Measurements from ENCODE around the gene SLC44A3. TPM values are rescaled to one million over a fixed set of nuclear protein-coding genes. Genes with fewer than 3 reads are reported as not detected.

SLC44A3 gene
- total and polyA plus RNA-seq, 2 experiments from 2014 or later = 2.9 to 4.5 TPM

DNA sequence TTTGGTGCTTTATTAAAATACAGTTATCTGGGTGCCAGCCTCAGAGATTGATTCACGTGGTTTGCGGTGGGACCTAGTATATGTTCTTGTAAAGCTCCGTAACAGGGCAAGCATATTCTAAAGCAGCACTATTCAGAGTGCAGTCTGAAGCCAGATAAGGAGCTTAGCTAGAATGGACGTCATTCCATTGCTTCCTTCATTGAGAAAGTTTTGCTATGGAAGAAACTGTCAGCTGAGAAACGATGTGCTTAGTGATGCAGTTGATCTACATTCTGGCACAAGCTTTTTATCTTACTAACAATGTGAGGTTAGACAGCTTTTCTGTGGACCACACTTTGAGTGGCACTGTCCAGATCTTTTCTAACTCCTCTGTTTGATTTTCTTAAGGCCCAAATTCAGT, 26.2 kb downstream of the SLC44A3 start (continued):
- TF ChIP-seq, protein P1, sequence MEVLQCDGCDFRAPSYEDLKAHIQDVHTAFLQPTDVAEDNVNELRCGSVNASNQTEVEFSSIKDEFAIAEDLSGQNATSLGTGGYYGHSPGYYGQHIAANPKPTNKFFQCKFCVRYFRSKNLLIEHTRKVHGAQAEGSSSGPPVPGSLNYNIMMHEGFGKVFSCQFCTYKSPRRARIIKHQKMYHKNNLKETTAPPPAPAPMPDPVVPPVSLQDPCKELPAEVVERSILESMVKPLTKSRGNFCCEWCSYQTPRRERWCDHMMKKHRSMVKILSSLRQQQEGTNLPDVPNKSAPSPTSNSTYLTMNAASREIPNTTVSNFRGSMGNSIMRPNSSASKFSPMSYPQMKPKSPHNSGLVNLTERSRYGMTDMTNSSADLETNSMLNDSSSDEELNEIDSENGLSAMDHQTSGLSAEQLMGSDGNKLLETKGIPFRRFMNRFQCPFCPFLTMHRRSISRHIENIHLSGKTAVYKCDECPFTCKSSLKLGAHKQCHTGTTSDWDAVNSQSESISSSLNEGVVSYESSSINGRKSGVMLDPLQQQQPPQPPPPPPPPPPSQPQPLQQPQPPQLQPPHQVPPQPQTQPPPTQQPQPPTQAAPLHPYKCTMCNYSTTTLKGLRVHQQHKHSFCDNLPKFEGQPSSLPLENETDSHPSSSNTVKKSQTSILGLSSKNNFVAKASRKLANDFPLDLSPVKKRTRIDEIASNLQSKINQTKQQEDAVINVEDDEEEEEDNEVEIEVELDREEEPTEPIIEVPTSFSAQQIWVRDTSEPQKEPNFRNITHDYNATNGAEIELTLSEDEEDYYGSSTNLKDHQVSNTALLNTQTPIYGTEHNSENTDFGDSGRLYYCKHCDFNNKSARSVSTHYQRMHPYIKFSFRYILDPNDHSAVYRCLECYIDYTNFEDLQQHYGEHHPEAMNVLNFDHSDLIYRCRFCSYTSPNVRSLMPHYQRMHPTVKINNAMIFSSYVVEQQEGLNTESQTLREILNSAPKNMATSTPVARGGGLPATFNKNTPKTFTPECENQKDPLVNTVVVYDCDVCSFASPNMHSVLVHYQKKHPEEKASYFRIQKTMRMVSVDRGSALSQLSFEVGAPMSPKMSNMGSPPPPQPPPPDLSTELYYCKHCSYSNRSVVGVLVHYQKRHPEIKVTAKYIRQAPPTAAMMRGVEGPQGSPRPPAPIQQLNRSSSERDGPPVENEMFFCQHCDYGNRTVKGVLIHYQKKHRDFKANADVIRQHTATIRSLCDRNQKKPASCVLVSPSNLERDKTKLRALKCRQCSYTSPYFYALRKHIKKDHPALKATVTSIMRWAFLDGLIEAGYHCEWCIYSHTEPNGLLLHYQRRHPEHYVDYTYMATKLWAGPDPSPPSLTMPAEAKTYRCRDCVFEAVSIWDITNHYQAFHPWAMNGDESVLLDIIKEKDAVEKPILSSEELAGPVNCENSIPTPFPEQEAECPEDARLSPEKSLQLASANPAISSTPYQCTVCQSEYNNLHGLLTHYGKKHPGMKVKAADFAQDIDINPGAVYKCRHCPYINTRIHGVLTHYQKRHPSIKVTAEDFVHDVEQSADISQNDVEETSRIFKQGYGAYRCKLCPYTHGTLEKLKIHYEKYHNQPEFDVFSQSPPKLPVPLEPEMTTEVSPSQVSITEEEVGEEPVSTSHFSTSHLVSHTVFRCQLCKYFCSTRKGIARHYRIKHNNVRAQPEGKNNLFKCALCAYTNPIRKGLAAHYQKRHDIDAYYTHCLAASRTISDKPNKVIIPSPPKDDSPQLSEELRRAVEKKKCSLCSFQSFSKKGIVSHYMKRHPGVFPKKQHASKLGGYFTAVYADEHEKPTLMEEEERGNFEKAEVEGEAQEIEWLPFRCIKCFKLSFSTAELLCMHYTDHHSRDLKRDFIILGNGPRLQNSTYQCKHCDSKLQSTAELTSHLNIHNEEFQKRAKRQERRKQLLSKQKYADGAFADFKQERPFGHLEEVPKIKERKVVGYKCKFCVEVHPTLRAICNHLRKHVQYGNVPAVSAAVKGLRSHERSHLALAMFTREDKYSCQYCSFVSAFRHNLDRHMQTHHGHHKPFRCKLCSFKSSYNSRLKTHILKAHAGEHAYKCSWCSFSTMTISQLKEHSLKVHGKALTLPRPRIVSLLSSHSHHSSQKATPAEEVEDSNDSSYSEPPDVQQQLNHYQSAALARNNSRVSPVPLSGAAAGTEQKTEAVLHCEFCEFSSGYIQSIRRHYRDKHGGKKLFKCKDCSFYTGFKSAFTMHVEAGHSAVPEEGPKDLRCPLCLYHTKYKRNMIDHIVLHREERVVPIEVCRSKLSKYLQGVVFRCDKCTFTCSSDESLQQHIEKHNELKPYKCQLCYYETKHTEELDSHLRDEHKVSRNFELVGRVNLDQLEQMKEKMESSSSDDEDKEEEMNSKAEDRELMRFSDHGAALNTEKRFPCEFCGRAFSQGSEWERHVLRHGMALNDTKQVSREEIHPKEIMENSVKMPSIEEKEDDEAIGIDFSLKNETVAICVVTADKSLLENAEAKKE (CRISPR knock-in tag; IDR thresholded peaks at IDR 0.05) = no peak
- TF ChIP-seq EZH2phosphoT487 (IDR thresholded peaks at IDR 0.05; ENCODE audit: unreplicated experiment) (no peak), EZH2 (IDR thresholded peaks at IDR 0.05; ENCODE audit: low read depth, unreplicated experiment) (no peak), NANOG (IDR thresholded peaks at IDR 0.05; ENCODE audit: borderline replicate concordance) (no peak), POLR2AphosphoS5 (IDR thresholded peaks at IDR 0.05; ENCODE audit: low read depth) (no peak), STAT1 (IDR thresholded peaks at IDR 0.05; ENCODE audit: unreplicated experiment) (no peak)
- TF ChIP-seq, protein P2, sequence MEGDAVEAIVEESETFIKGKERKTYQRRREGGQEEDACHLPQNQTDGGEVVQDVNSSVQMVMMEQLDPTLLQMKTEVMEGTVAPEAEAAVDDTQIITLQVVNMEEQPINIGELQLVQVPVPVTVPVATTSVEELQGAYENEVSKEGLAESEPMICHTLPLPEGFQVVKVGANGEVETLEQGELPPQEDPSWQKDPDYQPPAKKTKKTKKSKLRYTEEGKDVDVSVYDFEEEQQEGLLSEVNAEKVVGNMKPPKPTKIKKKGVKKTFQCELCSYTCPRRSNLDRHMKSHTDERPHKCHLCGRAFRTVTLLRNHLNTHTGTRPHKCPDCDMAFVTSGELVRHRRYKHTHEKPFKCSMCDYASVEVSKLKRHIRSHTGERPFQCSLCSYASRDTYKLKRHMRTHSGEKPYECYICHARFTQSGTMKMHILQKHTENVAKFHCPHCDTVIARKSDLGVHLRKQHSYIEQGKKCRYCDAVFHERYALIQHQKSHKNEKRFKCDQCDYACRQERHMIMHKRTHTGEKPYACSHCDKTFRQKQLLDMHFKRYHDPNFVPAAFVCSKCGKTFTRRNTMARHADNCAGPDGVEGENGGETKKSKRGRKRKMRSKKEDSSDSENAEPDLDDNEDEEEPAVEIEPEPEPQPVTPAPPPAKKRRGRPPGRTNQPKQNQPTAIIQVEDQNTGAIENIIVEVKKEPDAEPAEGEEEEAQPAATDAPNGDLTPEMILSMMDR (conservative IDR thresholded peaks at IDR 0.05; ENCODE audit: low read depth in 2 of 2) = no peak

DNA sequence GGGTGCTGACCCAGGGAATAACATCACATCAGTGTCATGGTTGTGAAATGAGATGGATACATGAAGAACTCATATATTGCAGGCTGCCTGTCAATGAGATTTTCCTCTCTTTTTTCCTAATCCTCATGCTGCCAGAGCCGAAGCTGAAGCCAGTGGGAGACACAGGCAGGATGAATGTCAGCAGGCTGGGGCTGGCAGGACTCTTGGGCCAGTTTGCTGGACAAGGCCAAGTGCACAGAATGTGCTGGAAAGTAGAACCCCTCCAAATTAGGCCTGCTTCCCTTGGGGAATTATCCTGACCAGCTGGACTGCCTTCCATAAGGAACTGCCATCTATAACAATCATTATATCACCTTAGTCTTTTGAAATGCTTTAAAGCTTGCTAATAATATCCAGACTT, 31.4 kb downstream of the SLC44A3 start:
- H3K9me2 ChIP-seq (ENCODE audit: insufficient read depth) = no peaks in the 10 kb centered on the region; the same call in 1 of the 2 replicates
- no peaks in the 10 kb centered on the region for H3F3A ChIP-seq (replicated peaks; ENCODE audit: low read depth)
- ATAC-seq (no peak), DNase-seq (ENCODE audit: low spot score) (no peak)
- H4K20me1 ChIP-seq (replicated peaks; ENCODE audit: insufficient read depth) = no peaks in the 10 kb centered on the region
- Mint-ChIP-seq H3K27ac (no peak overlapping the region), H3K4me1 (no peaks in the 10 kb centered on the region), H3K36me3 (ENCODE audit: low read depth) (no peaks in the 10 kb centered on the region), H3K4me3 (no peak overlapping the region), H3K9me3 (no peaks in the 10 kb centered on the region), H3K27me3 (ENCODE audit: insufficient read depth, low read depth, poor library complexity) (no peaks in the 10 kb centered on the region)
- H2AFZ ChIP-seq = no peak overlapping the region
- H3K36me3 ChIP-seq (ENCODE audit: insufficient read depth) = no peaks in the 10 kb centered on the region
- no peaks in the 10 kb centered on the region for H3K79me2 ChIP-seq (replicated peaks; ENCODE audit: insufficient read depth)
- no peaks in the 10 kb centered on the region for H3K27me3 ChIP-seq (ENCODE audit: insufficient read depth)
- no peak overlapping the region for H3K4me2 ChIP-seq
- H3K27ac ChIP-seq (ENCODE audit: low read depth) = no peak overlapping the region
- TF ChIP-seq NANOG (IDR thresholded peaks at IDR 0.05; ENCODE audit: borderline replicate concordance) (no peak), POLR2AphosphoS5 (IDR thresholded peaks at IDR 0.05; ENCODE audit: low read depth) (no peak)
- H3K4me3 ChIP-seq = no peak overlapping the region
- H3K4me1 ChIP-seq (ENCODE audit: insufficient read depth) = peaks cover 6% of the 10 kb centered on the region

Measured in GM23338 (cell line).